GM04504 (cell line): ENCODE results near the gene ACTR3.

ENCODE experiments used
- DNase-seq: peaks from one replicate; pipeline ENCODE4 v3.0.0-alpha.2; 2012; ENCODE audit warnings: low read depth

ACTR3 gene

DNA sequence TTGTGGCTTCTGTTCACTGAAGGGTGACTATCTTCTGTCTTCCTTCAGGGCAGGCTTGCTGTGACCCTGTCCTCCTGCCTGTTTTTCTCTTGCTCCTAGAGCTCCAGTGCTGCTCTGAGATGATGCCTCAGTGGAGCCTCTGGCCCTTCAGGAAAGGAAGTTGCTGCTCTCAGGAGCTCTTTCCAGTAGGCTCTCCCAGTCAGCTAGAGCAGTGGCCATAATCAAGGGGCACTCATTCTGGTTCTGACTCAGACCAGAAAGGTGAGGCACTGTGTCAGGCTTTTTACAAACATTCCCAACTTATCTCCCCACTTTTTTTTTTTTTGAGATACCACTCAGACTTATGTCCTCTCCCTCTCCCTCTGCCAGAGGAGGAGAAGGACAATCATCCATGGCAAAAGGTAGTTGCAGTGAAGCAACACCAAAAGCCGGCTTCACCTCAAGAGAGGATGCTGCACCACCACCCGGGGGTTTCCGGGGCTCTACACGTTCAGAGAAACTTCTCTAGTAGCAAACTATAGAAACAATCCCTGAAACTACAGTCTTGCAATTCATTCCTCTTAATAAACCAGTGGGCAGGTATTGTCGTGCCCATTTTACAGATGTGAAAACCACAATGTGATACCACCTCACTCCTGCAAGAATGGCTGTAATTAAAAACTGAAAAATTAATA is 115.4 kb downstream of the ACTR3 start:
- DNase-seq = no peak

DNA sequence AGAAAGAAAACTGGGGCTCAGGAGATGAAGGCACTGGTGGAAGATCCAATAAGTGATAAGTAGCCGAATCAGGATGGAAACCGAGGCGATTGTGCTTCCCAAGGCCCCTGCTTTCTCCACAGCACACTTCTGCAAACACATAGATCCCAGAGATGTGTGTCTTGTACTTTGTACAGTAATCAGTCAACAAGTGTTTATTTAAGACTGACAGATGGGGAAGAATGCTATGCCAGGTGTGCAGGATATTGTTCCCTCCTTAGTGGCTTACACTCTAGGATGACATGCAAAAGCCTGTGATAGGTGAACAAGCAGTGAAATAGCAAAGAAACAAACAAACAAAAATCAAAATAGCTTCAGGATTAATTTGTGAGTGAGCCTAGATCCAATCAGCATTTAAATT is 116.6 kb downstream of the ACTR3 start:
- no peak for DNase-seq

DNA sequence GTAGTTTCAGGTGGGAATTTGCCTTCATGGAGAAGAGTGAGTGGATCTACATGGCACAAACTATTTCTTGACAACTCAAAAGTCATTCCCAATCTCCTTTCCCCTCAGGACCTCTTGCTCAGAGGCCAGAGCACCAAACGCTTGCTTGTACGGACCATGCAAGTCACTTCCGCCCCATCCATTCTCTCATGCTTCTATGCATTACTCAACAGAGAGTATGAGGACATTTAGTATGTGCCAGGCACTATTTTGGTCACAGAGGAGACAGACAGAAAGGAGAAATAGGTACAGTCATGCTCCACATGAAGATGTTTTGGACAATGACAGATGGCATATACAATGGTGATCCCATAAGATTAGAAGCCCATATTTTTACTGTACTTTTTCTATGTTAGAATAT is 117.5 kb downstream of the ACTR3 start:
- no peak for DNase-seq

DNA sequence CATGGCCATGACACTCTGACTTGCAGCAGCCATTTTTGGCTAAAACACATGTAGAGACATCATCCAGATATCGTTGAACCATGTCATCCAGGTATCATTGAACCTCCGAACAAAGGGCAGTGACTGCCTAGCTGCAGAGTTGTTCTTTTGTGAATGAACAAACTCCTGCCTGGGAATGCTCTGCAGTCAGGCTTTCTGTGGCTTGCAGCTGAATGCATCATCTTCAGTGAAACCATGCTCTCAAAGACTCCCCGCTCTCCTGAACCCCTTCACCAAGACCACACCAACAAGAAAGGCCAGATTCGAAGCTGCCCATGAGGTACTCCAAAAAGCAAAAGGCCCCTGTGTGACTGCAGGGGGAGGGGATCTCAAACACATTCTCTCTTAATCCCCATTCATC is 118.8 kb downstream of the ACTR3 start:
- DNase-seq = no peak

DNA sequence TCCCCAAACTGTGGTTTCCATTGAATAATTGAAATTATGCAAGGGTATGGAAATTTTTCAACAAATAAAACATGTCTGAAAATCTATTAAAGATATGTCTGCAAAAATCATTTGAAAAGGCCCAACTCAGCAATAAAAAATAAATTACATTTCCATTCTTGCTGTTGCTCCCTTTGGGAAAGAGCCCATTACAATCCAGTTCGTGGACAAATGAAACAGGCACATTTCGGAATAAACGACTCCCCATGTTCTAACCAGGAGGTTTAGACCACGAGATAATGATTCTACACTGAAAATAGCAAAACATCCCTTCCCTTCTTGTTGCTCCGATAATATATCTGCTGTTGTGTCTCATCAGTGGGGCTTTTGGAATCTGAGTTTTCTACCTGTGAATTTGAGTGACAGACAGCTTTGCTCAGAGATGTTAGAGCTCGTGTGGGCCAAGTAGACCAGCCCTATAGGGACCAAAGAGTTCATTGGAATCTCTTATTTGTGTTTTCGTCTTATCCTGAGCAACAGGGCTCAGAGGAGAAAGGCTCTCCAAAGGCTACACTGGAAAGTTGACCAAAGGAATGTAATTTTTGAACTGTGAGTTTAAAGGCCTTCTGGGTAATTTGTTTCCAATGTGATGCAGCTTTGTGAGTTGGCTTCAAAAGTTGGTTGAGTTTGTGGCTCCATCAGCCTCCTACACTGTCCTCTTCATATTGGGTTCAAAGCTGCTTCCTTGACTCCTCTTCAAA is 119.5 kb downstream of the ACTR3 start:
- no peak for DNase-seq

DNA sequence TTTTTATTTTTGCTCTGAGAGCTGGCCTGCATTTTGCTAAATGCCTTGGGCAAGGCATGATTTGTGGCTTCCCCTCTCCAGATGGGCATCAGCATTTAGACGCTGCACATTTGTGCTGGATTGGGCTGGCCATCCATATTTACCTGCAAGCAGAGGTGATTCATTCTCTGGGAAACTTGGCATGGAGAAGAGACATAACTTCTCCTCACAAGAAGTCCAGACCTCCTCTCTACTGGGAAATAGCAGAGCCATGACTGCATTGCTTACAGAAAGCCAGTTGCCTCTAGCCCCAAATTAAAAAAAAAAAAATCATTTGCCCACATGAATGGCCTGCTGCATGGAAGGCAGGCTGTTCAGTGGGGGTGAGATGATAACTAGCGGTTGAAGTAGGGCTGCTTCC is 120.1 kb downstream of the ACTR3 start:
- no peak for DNase-seq

DNA sequence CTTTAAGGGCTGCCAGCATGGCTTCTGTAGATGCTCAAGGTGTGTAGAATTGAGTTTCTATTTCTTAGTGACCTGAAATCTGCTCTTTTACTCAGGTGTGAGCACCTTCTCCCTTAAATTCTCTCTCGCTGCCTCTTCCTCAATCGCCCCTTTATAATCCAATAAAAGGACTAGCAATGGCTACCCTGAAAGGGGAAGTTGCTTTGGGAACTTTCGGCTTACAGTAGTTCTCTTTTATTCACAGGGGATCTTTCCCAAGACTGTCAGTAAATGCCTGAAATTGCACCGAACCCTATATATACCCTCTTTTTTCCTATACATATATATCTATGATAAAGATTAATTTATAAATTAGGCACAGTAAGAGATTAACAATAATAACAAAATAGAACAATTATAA is 121.8 kb downstream of the ACTR3 start:
- DNase-seq = no peak
